H9 (cell line): ENCODE results near the gene TTK. TPM values are rescaled to one million over a fixed set of nuclear protein-coding genes. Genes with fewer than 3 reads are reported as not detected.

ENCODE experiments used
- DNase-seq: peaks from one replicate; pipeline ENCODE4 v3.0.0-alpha.2; 2017
- H2AFZ ChIP-seq: one replicate; pipeline ENCODE4 v1.6.1; 2013; ENCODE audit warnings: mild to moderate bottlenecking, low read length, control low read depth, moderate library complexity
- H2AK5ac ChIP-seq: 2 replicates; pipeline ENCODE4 v1.6.1; 2013; ENCODE audit warnings: low read length, control low read depth, mixed read lengths; ENCODE audit not compliant: insufficient read length
- H2BK120ac ChIP-seq: one replicate; pipeline ENCODE4 v1.6.1; 2013; ENCODE audit warnings: low read depth, mild to moderate bottlenecking, low read length, control low read depth, inconsistent platforms; ENCODE audit not compliant: poor library complexity, severe bottlenecking
- H2BK12ac ChIP-seq: 2 replicates; pipeline ENCODE4 v1.6.1; 2013; ENCODE audit warnings: low read length, control low read depth, mixed read lengths, low read depth; ENCODE audit not compliant: insufficient read length
- H2BK15ac ChIP-seq: 2 replicates; pipeline ENCODE4 v1.6.1; 2013; ENCODE audit warnings: low read depth, low read length, control low read depth
- H2BK20ac ChIP-seq: one replicate; pipeline ENCODE4 v1.6.1; 2013; ENCODE audit warnings: low read depth, mild to moderate bottlenecking, low read length, control low read depth, inconsistent platforms; ENCODE audit not compliant: poor library complexity, severe bottlenecking
- H2BK5ac ChIP-seq: 2 replicates; pipeline ENCODE4 v1.6.1; 2013; ENCODE audit warnings: low read length, control low read depth, mixed read lengths; ENCODE audit not compliant: insufficient read length
- H3K14ac ChIP-seq: 2 replicates; pipeline ENCODE4 v1.6.1; 2013; ENCODE audit warnings: low read length, control low read depth; ENCODE audit not compliant: insufficient read depth
- H3K18ac ChIP-seq: 2 replicates; pipeline ENCODE4 v1.6.1; 2013; ENCODE audit warnings: low read depth, mild to moderate bottlenecking, mixed read lengths, low read length, control low read depth; ENCODE audit not compliant: insufficient read length
- H3K23ac ChIP-seq: 2 replicates; pipeline ENCODE4 v1.6.1; 2013; ENCODE audit warnings: low read length, control low read depth, mixed read lengths, low read depth; ENCODE audit not compliant: insufficient read length
- H3K23me2 ChIP-seq: 2 replicates; pipeline ENCODE4 v1.6.1; 2013; ENCODE audit warnings: low read depth, mild to moderate bottlenecking, mixed read lengths, low read length, control low read depth; ENCODE audit not compliant: insufficient read length, poor library complexity, severe bottlenecking
- H3K27ac ChIP-seq: 2 replicates; pipeline ENCODE4 v1.5.1; 2013; ENCODE audit warnings: low read length, control low read depth, mixed read lengths, low read depth; ENCODE audit not compliant: insufficient read length
- H3K27me3 ChIP-seq: 2 replicates; pipeline ENCODE4 v1.6.1; 2013; ENCODE audit warnings: low read length, control low read depth, inconsistent platforms; ENCODE audit not compliant: insufficient read depth
- H3K4ac ChIP-seq: 2 replicates; pipeline ENCODE4 v1.6.1; 2013; ENCODE audit warnings: low read depth, mild to moderate bottlenecking, control low read depth, inconsistent platforms, low read length, moderate library complexity
- H3K4me1 ChIP-seq: 2 replicates; pipeline ENCODE4 v1.6.1; 2013; ENCODE audit warnings: low read length, control low read depth, inconsistent platforms; ENCODE audit not compliant: insufficient read depth
- H3K4me2 ChIP-seq: 2 replicates; pipeline ENCODE4 v1.6.1; 2013; ENCODE audit warnings: low read length, control low read depth, mixed read lengths; ENCODE audit not compliant: insufficient read length, insufficient read depth
- H3K56ac ChIP-seq: 2 replicates; pipeline ENCODE4 v1.6.1; 2013; ENCODE audit warnings: low read depth, mild to moderate bottlenecking, mixed read lengths, low read length, control low read depth; ENCODE audit not compliant: insufficient read length
- H3K79me1 ChIP-seq: 2 replicates; pipeline ENCODE4 v1.6.1; 2013; ENCODE audit warnings: low read depth, mild to moderate bottlenecking, moderate library complexity, low read length, control low read depth, inconsistent platforms; ENCODE audit not compliant: insufficient read depth, poor library complexity, severe bottlenecking
- H3K79me2 ChIP-seq: 2 replicates; pipeline ENCODE4 v1.6.1; 2013; ENCODE audit warnings: low read length, control low read depth, inconsistent platforms; ENCODE audit not compliant: insufficient read depth
- H3K9ac ChIP-seq: 2 replicates; pipeline ENCODE4 v1.6.1; 2013; ENCODE audit warnings: low read length, control low read depth, mixed read lengths; ENCODE audit not compliant: insufficient read length; ENCODE audit errors: extremely low read depth
- H3K9me3 ChIP-seq: one replicate; pipeline ENCODE4 v1.6.1; 2013; ENCODE audit warnings: low read depth, low read length, inconsistent platforms; ENCODE audit not compliant: control insufficient read depth
- H3T11ph ChIP-seq: one replicate; pipeline ENCODE4 v1.6.1; 2013; ENCODE audit warnings: mild to moderate bottlenecking, low read length, control low read depth, inconsistent platforms
- H4K20me1 ChIP-seq: one replicate; pipeline ENCODE4 v1.6.1; 2013; ENCODE audit not compliant: control insufficient read depth, insufficient read length, insufficient read depth
- H4K5ac ChIP-seq: 2 replicates; pipeline ENCODE4 v1.6.1; 2013; ENCODE audit warnings: low read depth, mild to moderate bottlenecking, mixed read lengths, low read length, control low read depth; ENCODE audit not compliant: insufficient read length
- H4K8ac ChIP-seq: replicated peaks from 2 replicates; pipeline ENCODE4 v1.6.1; 2013; ENCODE audit warnings: low read length, control low read depth, mixed read lengths, low read depth; ENCODE audit not compliant: insufficient read length
- H4K91ac ChIP-seq: 2 replicates; pipeline ENCODE4 v1.6.1; 2013; ENCODE audit warnings: low read depth, mild to moderate bottlenecking, moderate library complexity, mixed read lengths, low read length, control low read depth; ENCODE audit not compliant: insufficient read length
- H3K27ac Mint-ChIP-seq, 3 experiments: 2 replicates in 2 of 3; 3 replicates in 1 of 3; pipeline ENCODE4 v1.8.0; 2020 to 2021; ENCODE audit warnings: mixed read lengths in 3 of 3, mild to moderate bottlenecking in 1 of 3, moderate library complexity in 1 of 3
- H3K27me3 Mint-ChIP-seq: 2 replicates; pipeline ENCODE4 v1.8.0; 2021; ENCODE audit warnings: low read depth, mild to moderate bottlenecking, moderate library complexity, mixed read lengths
- H3K36me3 Mint-ChIP-seq, 3 experiments: 2 replicates in 2 of 3; 3 replicates in 1 of 3; pipeline ENCODE4 v1.8.0; 2020 to 2021; ENCODE audit warnings: low read depth in 3 of 3, mixed read lengths in 3 of 3; ENCODE audit not compliant: insufficient read depth in 1 of 3
- H3K4me1 Mint-ChIP-seq, 2 experiments: 2 replicates each; pipeline ENCODE4 v1.8.0; 2020; ENCODE audit warnings: mixed read lengths in 2 of 2
- H3K4me3 Mint-ChIP-seq, 2 experiments: 2 replicates in 1 of 2; 3 replicates in 1 of 2; pipeline ENCODE4 v1.8.0; 2020 to 2021; ENCODE audit warnings: mild to moderate bottlenecking in 2 of 2, mixed read lengths in 2 of 2, moderate library complexity in 1 of 2
- H3K9me3 Mint-ChIP-seq, 2 experiments: 2 replicates in 1 of 2; 3 replicates in 1 of 2; pipeline ENCODE4 v1.8.0; 2020; ENCODE audit warnings: mild to moderate bottlenecking in 2 of 2, mixed read lengths in 2 of 2, moderate library complexity in 1 of 2
- CTCF ChIP-seq: fragments of 200-600 bp; sonication (generic); conservative IDR thresholded peaks from 3 replicates; pipeline ENCODE4 v1.8.0; 2021; ENCODE audit warnings: antibody characterized with exemption, mild to moderate bottlenecking
- WGBS: extraction: QIAGEN DNeasy Blood & Tissue Kit; methylation state at CpG from one replicate; pipeline ENCODE4 v1.1.7; 2013; ENCODE audit warnings: missing lambda C conversion rate, low lambda C conversion rate, mixed read lengths; ENCODE audit not compliant: insufficient read length; ENCODE audit errors: extremely low coverage; 5-methylcytosine and 5-hydroxymethylcytosine counted together
- total RNA-seq: library from RNA; stranded (reverse); gene quantifications from 2 replicates; pipeline ENCODE4 v1.2.1, GENCODE V29; 2021

TTK gene
- total RNA-seq, 1 experiment from 2014 or later: 47.5 TPM

GRCh38 chr6:79993012-79993910, 11.2 kb upstream of the TTK start:
- Histone ChIP-seq H2AK5ac (no peak overlapping the region), H3K27me3 (no peaks in the 10 kb centered on the region), H2BK120ac (no peak overlapping the region), H3K14ac (no peak overlapping the region), H3K4me2 (peak overlapping the region; percentile 36), H3K27ac (no peak overlapping the region), H4K20me1 (no peaks in the 10 kb centered on the region), H2BK20ac (no peak overlapping the region), H3K9ac (no peak overlapping the region), H3K79me2 (no peaks in the 10 kb centered on the region), H3K79me1 (no peaks in the 10 kb centered on the region), H2BK12ac (no peak overlapping the region), H2AFZ (peak overlapping the region; percentile 91), H3K56ac (no peak overlapping the region), H3K23ac (no peak overlapping the region), H4K8ac (no peak overlapping the region), H3T11ph (no peak overlapping the region), H4K5ac (no peak overlapping the region), H2BK5ac (no peak overlapping the region), H3K23me2 (no peaks in the 10 kb centered on the region), H4K91ac (peak overlapping the region; percentile 62), H3K18ac (no peak overlapping the region), H3K9me3 (no peaks in the 10 kb centered on the region), H3K4ac (no peak overlapping the region), H3K4me1 (peaks cover 7% of the 10 kb centered on the region), H2BK15ac (no peak overlapping the region)
- Mint-ChIP-seq H3K4me1 (peaks cover 20 to 22% of the 10 kb centered on the region in 2 experiments), H3K4me3 (peak overlapping the region; percentile 24 to 41; a peak in 4 of 5 replicates), H3K27me3 (peaks cover 2% of the 10 kb centered on the region; the same call in 1 of the 2 replicates), H3K9me3 (peaks cover 6 to 9% of the 10 kb centered on the region in 2 experiments; a peak in 4 of 5 replicates), H3K27ac (peak overlapping the region; percentile 54 to 77 (median 69); a peak in 5 of 7 replicates), H3K36me3 (peaks cover 0 to 10% (median 3%) of the 10 kb centered on the region in 3 experiments; a peak in 2 of 7 replicates)
- no CpG with 5 or more reads among the region's 2 CpGs for WGBS
- peak; percentile 48 for DNase-seq
- no peak for TF ChIP-seq CTCF
